Parietal lobe (tissue), 2 donors: Measurements from ENCODE around the gene MFAP1. TPM values are rescaled to one million over a fixed set of nuclear protein-coding genes. Genes with fewer than 3 reads are reported as not detected.

ENCODE experiments used
- small RNA-seq: library from RNA; depleted of rRNA; stranded (forward); fragments of <200 nt; gene quantifications from one replicate; pipeline ENCODE3, GENCODE V24; 2014; ENCODE audit warnings: low replicate concordance
- total RNA-seq: library from RNA; depleted of rRNA; stranded (reverse); fragments of >200 nt; gene quantifications from one replicate; pipeline ENCODE4 v1.2.3, GENCODE V29; 2014

MFAP1 gene, protein sequence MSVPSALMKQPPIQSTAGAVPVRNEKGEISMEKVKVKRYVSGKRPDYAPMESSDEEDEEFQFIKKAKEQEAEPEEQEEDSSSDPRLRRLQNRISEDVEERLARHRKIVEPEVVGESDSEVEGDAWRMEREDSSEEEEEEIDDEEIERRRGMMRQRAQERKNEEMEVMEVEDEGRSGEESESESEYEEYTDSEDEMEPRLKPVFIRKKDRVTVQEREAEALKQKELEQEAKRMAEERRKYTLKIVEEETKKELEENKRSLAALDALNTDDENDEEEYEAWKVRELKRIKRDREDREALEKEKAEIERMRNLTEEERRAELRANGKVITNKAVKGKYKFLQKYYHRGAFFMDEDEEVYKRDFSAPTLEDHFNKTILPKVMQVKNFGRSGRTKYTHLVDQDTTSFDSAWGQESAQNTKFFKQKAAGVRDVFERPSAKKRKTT
- 21.0 TPM for total RNA-seq

GRCh38 chr15:43824302-43825246, at the start of gene MFAP1:
MFAP1 (minus strand) TSS chr15:43824690; CDS start chr15:43824569, 121 bp downstream.

DNA sequence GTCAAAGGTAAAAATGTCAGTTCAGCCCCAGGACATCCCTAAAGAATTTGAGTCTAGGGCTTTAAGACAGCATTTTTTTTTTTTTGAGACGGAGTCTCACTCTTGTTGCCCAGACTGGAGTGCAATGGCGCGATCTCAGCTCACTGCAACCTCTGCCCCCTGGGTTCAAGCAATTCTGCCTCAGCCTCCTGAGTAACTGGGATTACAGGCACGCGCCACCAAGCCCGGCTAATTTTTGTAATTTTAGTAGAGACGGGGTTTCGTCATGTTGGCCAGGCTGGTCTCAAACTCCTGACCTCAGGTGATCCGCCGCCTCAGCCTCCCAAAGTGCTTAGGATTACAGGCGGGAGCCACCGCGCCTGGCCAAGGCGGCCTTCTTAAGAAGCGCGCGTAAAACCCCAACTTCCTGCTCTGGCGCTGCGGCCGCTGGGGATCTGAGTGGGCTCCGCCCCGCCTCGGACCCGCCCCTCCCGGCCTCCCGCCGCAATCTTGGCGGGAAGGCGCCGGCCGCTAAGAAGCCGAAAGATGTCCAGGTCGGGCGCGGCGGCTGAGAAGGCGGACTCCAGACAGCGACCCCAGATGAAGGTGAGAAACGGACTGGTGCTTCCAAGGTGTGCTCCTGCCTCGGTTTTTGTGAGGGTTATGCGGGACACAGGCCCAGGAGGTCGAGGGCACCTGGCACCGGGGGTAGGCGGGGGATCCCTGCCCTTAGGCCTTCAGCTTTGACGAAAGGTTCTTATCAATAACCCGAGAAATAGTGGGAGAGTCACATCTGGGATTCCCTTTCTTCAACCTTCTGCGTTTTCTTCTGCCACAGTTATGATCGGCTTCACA, 2.2 kb upstream of the MFAP1 start, which contains the start of gene WDR76:
WDR76 (plus strand) TSS at position 495 of the 834 bp plus-strand sequence; CDS start at position 526, 31 bp downstream.

GRCh38 chr15:43800286-43801141, 24.0 kb downstream of the MFAP1 start, which contains the start of gene HYPK:
HYPK (plus strand) TSS chr15:43800599; CDS start chr15:43800623, 24 bp downstream.

GRCh38 chr15:43799945-43800285, 24.6 kb downstream of the MFAP1 start, which contains the start of gene SERINC4:
SERINC4 (minus strand) TSS chr15:43800220; CDS start chr15:43799986, 234 bp downstream.

GRCh38 chr15:43791993-43792760, 32.3 kb downstream of the MFAP1 start, which contains the start of gene SERF2:
SERF2 (plus strand) TSS chr15:43792320; CDS start chr15:43792377, 57 bp downstream.

DNA sequence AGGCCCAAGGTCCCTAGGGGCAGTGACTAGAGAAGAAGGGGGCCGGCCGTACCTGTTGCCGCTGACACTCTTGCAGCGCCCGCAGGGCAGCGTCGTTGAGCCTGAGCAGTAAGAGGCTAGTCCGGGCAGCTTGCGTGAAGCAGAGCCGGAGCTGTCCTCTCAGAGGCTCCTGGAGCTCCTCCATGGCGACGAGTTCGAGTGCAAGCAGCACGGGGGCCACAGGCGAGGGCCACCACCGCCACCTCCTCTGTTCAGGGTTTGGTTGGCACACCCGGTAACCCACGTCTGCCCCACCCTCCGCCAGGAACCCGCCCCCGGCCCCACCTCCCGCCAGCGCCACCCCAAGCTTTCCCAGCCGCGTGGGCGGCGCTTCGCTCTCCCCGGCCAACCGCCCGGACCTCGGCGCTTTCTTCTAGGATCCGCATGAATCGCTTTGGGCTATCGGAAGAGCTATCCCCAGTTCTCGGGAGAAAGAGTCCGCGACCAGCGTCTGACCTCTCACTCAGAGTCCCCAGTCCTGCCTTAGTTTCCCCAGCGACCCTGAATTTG, 47.7 kb downstream of the MFAP1 start, which contains the start of gene ELL3:
ELL3 (minus strand) TSS at position 249 of the 549 bp plus-strand sequence; CDS start at position 184, 65 bp downstream.

Small RNAs within 50 kb of the gene (small RNA-seq; reads per million reads assigned to genes)
- gene MIR1282 = not detected
- gene RF00019 = not detected

Other genes with a start within 250 kb of the MFAP1 start
- 99.2 TPM for gene PPIP5K1, start 234.5 kb downstream of the MFAP1 start, total RNA-seq
- 11.9 TPM for gene CKMT1B, start 230.7 kb downstream of the MFAP1 start, total RNA-seq
- gene STRC, start 205.9 kb downstream of the MFAP1 start, total RNA-seq = 1.6 TPM
- 18.2 TPM for gene CATSPER2, start 175.8 kb downstream of the MFAP1 start, total RNA-seq
- 12.2 TPM for gene CKMT1A, start 130.8 kb downstream of the MFAP1 start, total RNA-seq
- gene PDIA3, start 78.3 kb downstream of the MFAP1 start, total RNA-seq = 34.1 TPM
- 5.0 TPM for gene ELL3, start 47.7 kb downstream of the MFAP1 start, total RNA-seq
- 62.3 TPM for gene SERF2, start 32.4 kb downstream of the MFAP1 start, total RNA-seq
- gene SERINC4, start 24.5 kb downstream of the MFAP1 start, total RNA-seq = not detected
- gene HYPK, start 24.1 kb downstream of the MFAP1 start, total RNA-seq = 11.0 TPM
- 17.2 TPM for gene WDR76, start 2.3 kb upstream of the MFAP1 start, total RNA-seq